OCI-LY1 (cell line): ENCODE measurements around the gene CCN6.

Experiments used
- EZH2 ChIP-seq: fragments of 200-600 bp; sonication (generic), shearing (Covaris generic); IDR thresholded peaks from 2 replicates; pipeline ENCODE4 v1.8.0; 2017; ENCODE audit warnings: borderline replicate concordance, mixed run types, mild to moderate bottlenecking, antibody characterized with exemption, low read length, moderate library complexity, mixed read lengths
- TF ChIP-seq, protein P1 (sequence below): fragments of 200-600 bp; sonication (generic), shearing (Covaris generic); IDR thresholded peaks from 2 replicates; pipeline ENCODE4 v1.5.1; 2017; ENCODE audit warnings: mild to moderate bottlenecking, antibody characterized with exemption, low read length, moderate library complexity, mixed read lengths

GRCh38 chr6:112117554-112117953, 63.6 kb downstream of the CCN6 start:
- TF ChIP-seq, protein P1, sequence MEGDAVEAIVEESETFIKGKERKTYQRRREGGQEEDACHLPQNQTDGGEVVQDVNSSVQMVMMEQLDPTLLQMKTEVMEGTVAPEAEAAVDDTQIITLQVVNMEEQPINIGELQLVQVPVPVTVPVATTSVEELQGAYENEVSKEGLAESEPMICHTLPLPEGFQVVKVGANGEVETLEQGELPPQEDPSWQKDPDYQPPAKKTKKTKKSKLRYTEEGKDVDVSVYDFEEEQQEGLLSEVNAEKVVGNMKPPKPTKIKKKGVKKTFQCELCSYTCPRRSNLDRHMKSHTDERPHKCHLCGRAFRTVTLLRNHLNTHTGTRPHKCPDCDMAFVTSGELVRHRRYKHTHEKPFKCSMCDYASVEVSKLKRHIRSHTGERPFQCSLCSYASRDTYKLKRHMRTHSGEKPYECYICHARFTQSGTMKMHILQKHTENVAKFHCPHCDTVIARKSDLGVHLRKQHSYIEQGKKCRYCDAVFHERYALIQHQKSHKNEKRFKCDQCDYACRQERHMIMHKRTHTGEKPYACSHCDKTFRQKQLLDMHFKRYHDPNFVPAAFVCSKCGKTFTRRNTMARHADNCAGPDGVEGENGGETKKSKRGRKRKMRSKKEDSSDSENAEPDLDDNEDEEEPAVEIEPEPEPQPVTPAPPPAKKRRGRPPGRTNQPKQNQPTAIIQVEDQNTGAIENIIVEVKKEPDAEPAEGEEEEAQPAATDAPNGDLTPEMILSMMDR: no peak
- TF ChIP-seq EZH2: no peak
